ENCODE measurements around the gene MAOA.

The MAOA gene

GRCh38 chrX:43734444-43734843 lies 78.3 kb downstream of the MAOA start:
- no peaks in the 10 kb centered on the region for H3K9me3 ChIP-seq (ENCODE audit: control insufficient read depth, low read length)
- no CpG with 5 or more reads among the region's 1 CpG for WGBS, 2 experiments (ENCODE audit: insufficient coverage in 2 of 2)
- no peaks in the 10 kb centered on the region for H3K36me3 ChIP-seq (ENCODE audit: control insufficient read depth, insufficient read depth, low read length)
- no peaks in the 10 kb centered on the region for H3K4me1 ChIP-seq (ENCODE audit: control insufficient read depth, insufficient read depth, low read length, poor library complexity, severe bottlenecking)
- H3K27ac ChIP-seq (ENCODE audit: low read depth, low read length, severe bottlenecking), result no peak overlapping the region
- no peak overlapping the region for H3K4me3 ChIP-seq (ENCODE audit: extremely low read depth, insufficient read depth, low read length, poor library complexity, severe bottlenecking)

GRCh38 chrX:43735534-43735933 lies 79.4 kb downstream of the MAOA start:
- H3K36me3 ChIP-seq (ENCODE audit: control insufficient read depth, insufficient read depth, low read length), result no peaks in the 10 kb centered on the region
- WGBS, 2 experiments (ENCODE audit: insufficient coverage in 2 of 2), result 100% methylated on average over 1 to 3 of the region's 6 CpGs

GRCh38 chrX:43735957-43736356 lies 79.9 kb downstream of the MAOA start:
- Histone ChIP-seq H3K4me1 (ENCODE audit: control insufficient read depth, insufficient read depth, low read length, poor library complexity, severe bottlenecking) (no peaks in the 10 kb centered on the region), H3K9me3 (ENCODE audit: control insufficient read depth, low read length) (no peaks in the 10 kb centered on the region), H3K4me3 (ENCODE audit: extremely low read depth, insufficient read depth, low read length, poor library complexity, severe bottlenecking) (no peak overlapping the region), H3K27ac (ENCODE audit: low read depth, low read length, severe bottlenecking) (no peak overlapping the region), H3K36me3 (ENCODE audit: control insufficient read depth, insufficient read depth, low read length) (no peaks in the 10 kb centered on the region)
- WGBS, 2 experiments (ENCODE audit: insufficient coverage in 2 of 2), result 100% methylated on average over 1 of the region's 3 CpGs; no CpG with 5 or more reads in 1 of the 2 experiments

More at GRCh38 chrX:43735534-43735933, 79.4 kb downstream of the MAOA start:
- Histone ChIP-seq H3K4me3 (ENCODE audit: extremely low read depth, insufficient read depth, low read length, poor library complexity, severe bottlenecking) (no peak overlapping the region), H3K9me3 (ENCODE audit: control insufficient read depth, low read length) (no peaks in the 10 kb centered on the region), H3K4me1 (ENCODE audit: control insufficient read depth, insufficient read depth, low read length, poor library complexity, severe bottlenecking) (no peaks in the 10 kb centered on the region), H3K27ac (ENCODE audit: low read depth, low read length, severe bottlenecking) (no peak overlapping the region)

GRCh38 chrX:43741843-43742573 lies 85.9 kb downstream of the MAOA start:
- Histone ChIP-seq H3K27ac (ENCODE audit: low read depth, low read length, severe bottlenecking) (no peak overlapping the region), H3K4me1 (ENCODE audit: control insufficient read depth, insufficient read depth, low read length, poor library complexity, severe bottlenecking) (no peaks in the 10 kb centered on the region), H3K4me3 (ENCODE audit: extremely low read depth, insufficient read depth, low read length, poor library complexity, severe bottlenecking) (no peak overlapping the region), H3K9me3 (ENCODE audit: control insufficient read depth, low read length) (no peaks in the 10 kb centered on the region), H3K36me3 (ENCODE audit: control insufficient read depth, insufficient read depth, low read length) (no peaks in the 10 kb centered on the region)
- WGBS, 2 experiments (ENCODE audit: insufficient coverage in 2 of 2), result 60% methylated on average over 1 of the region's 7 CpGs; no CpG with 5 or more reads in 1 of the 2 experiments

- H3K36me3 ChIP-seq (ENCODE audit: control insufficient read depth, insufficient read depth, low read length), result no peaks in the 10 kb centered on the region
- no peak overlapping the region for H3K27ac ChIP-seq (ENCODE audit: low read depth, low read length, severe bottlenecking)
- no peaks in the 10 kb centered on the region for H3K9me3 ChIP-seq (ENCODE audit: control insufficient read depth, low read length)
- WGBS, 2 experiments (ENCODE audit: insufficient coverage in 2 of 2), result 100% methylated on average over 1 of the region's 5 CpGs; no CpG with 5 or more reads in 1 of the 2 experiments
- no peak overlapping the region for H3K4me3 ChIP-seq (ENCODE audit: extremely low read depth, insufficient read depth, low read length, poor library complexity, severe bottlenecking)
- no peaks in the 10 kb centered on the region for H3K4me1 ChIP-seq (ENCODE audit: control insufficient read depth, insufficient read depth, low read length, poor library complexity, severe bottlenecking)
Measured at GRCh38 chrX:43743100-43743822, 87.2 kb downstream of the MAOA start.

GRCh38 chrX:43744284-43744683 lies 88.2 kb downstream of the MAOA start:
- WGBS, 2 experiments (ENCODE audit: insufficient coverage in 2 of 2), result no CpG with 5 or more reads among the region's 3 CpGs
- no peaks in the 10 kb centered on the region for H3K36me3 ChIP-seq (ENCODE audit: control insufficient read depth, insufficient read depth, low read length)
- H3K4me1 ChIP-seq (ENCODE audit: control insufficient read depth, insufficient read depth, low read length, poor library complexity, severe bottlenecking), result no peaks in the 10 kb centered on the region
- H3K27ac ChIP-seq (ENCODE audit: low read depth, low read length, severe bottlenecking), result no peak overlapping the region
- H3K4me3 ChIP-seq (ENCODE audit: extremely low read depth, insufficient read depth, low read length, poor library complexity, severe bottlenecking), result no peak overlapping the region
- no peaks in the 10 kb centered on the region for H3K9me3 ChIP-seq (ENCODE audit: control insufficient read depth, low read length)

- H3K36me3 ChIP-seq (ENCODE audit: control insufficient read depth, insufficient read depth, low read length), result no peaks in the 10 kb centered on the region
- H3K4me1 ChIP-seq (ENCODE audit: control insufficient read depth, insufficient read depth, low read length, poor library complexity, severe bottlenecking), result no peaks in the 10 kb centered on the region
- WGBS, 2 experiments (ENCODE audit: insufficient coverage in 2 of 2), result 58% methylated on average over 2 of the region's 6 CpGs; no CpG with 5 or more reads in 1 of the 2 experiments
- no peak overlapping the region for H3K4me3 ChIP-seq (ENCODE audit: extremely low read depth, insufficient read depth, low read length, poor library complexity, severe bottlenecking)
- no peak overlapping the region for H3K27ac ChIP-seq (ENCODE audit: low read depth, low read length, severe bottlenecking)
- H3K9me3 ChIP-seq (ENCODE audit: control insufficient read depth, low read length), result no peaks in the 10 kb centered on the region
Measured at GRCh38 chrX:43745938-43746721, 90.0 kb downstream of the MAOA start.

GRCh38 chrX:43747476-43747875 lies 91.4 kb downstream of the MAOA start:
- no CpG with 5 or more reads among the region's 2 CpGs for WGBS, 2 experiments (ENCODE audit: insufficient coverage in 2 of 2)
- Histone ChIP-seq H3K36me3 (ENCODE audit: control insufficient read depth, insufficient read depth, low read length) (no peaks in the 10 kb centered on the region), H3K9me3 (ENCODE audit: control insufficient read depth, low read length) (no peaks in the 10 kb centered on the region), H3K27ac (ENCODE audit: low read depth, low read length, severe bottlenecking) (no peak overlapping the region), H3K4me1 (ENCODE audit: control insufficient read depth, insufficient read depth, low read length, poor library complexity, severe bottlenecking) (no peaks in the 10 kb centered on the region), H3K4me3 (ENCODE audit: extremely low read depth, insufficient read depth, low read length, poor library complexity, severe bottlenecking) (no peak overlapping the region)

- Histone ChIP-seq H3K4me3 (ENCODE audit: extremely low read depth, insufficient read depth, low read length, poor library complexity, severe bottlenecking) (no peak overlapping the region), H3K9me3 (ENCODE audit: control insufficient read depth, low read length) (no peaks in the 10 kb centered on the region), H3K36me3 (ENCODE audit: control insufficient read depth, insufficient read depth, low read length) (no peaks in the 10 kb centered on the region), H3K27ac (ENCODE audit: low read depth, low read length, severe bottlenecking) (no peak overlapping the region), H3K4me1 (ENCODE audit: control insufficient read depth, insufficient read depth, low read length, poor library complexity, severe bottlenecking) (no peaks in the 10 kb centered on the region)
- WGBS, 2 experiments (ENCODE audit: insufficient coverage in 2 of 2), result 0 to 65% methylated on average over 2 of the region's 6 CpGs
Measured at GRCh38 chrX:43750248-43750676, 94.2 kb downstream of the MAOA start.

- 94% methylated on average over 2 of the region's 3 CpGs; no CpG with 5 or more reads in 1 of the 2 experiments for WGBS, 2 experiments (ENCODE audit: insufficient coverage in 2 of 2)
- H3K27ac ChIP-seq (ENCODE audit: low read depth, low read length, severe bottlenecking), result no peak overlapping the region
- H3K4me3 ChIP-seq (ENCODE audit: extremely low read depth, insufficient read depth, low read length, poor library complexity, severe bottlenecking), result no peak overlapping the region
- no peaks in the 10 kb centered on the region for H3K36me3 ChIP-seq (ENCODE audit: control insufficient read depth, insufficient read depth, low read length)
- H3K9me3 ChIP-seq (ENCODE audit: control insufficient read depth, low read length), result no peaks in the 10 kb centered on the region
- no peaks in the 10 kb centered on the region for H3K4me1 ChIP-seq (ENCODE audit: control insufficient read depth, insufficient read depth, low read length, poor library complexity, severe bottlenecking)
Measured at GRCh38 chrX:43753637-43754036, 97.5 kb downstream of the MAOA start.
